HG02870 (cell line): ENCODE measurements around the gene TECTA.

Experiments
- ATAC-seq: cut with Tn5 transposase; IDR thresholded peaks from one replicate; pipeline ENCODE4 v1.9.1; 2021; ENCODE audit warnings: mild to moderate bottlenecking, moderate library complexity; ENCODE audit not compliant: unreplicated experiment

Gene TECTA

DNA sequence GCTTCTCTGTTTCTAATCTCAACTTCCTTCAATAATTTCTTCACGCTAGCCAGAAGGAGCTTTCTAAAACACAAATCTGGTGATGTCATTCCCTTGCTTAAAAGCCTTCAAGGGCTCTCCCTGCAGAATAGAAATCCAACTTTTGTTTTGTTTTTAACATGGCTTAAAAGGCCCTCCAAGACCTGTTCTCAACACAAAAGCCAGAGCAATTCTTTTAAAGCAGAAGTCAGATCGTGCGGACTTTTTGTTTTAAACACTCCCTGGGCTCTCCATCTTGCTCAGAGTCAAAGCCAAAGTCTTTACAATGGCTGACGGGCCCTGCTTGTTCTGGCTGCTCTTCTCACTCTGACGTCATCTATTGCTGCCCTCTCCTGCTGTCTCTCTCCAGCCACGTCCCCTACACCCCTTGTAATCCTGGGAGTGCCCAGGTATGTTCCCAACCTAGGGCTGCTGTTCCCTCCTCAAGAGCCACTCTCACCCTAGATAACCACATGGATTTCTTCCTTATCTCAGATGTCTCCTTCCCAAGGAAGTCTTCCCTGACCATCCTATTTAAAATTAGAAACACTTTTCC, 22.5 kb downstream of the TECTA start:
- ATAC-seq, result no peak

DNA sequence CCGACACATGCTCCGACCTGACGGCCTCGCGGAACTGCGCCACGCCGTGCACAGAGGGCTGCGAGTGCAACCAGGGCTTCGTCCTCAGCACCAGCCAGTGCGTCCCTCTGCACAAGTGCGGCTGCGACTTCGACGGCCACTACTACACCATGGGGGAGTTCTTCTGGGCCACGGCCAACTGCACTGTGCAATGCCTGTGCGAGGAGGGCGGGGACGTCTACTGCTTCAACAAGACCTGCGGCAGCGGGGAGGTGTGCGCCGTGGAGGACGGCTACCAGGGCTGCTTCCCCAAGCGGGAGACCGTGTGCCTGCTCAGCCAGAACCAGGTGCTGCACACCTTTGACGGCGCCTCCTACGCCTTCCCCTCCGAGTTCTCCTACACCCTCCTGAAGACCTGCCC, 26.8 kb downstream of the TECTA start:
- ATAC-seq, result no peak

DNA sequence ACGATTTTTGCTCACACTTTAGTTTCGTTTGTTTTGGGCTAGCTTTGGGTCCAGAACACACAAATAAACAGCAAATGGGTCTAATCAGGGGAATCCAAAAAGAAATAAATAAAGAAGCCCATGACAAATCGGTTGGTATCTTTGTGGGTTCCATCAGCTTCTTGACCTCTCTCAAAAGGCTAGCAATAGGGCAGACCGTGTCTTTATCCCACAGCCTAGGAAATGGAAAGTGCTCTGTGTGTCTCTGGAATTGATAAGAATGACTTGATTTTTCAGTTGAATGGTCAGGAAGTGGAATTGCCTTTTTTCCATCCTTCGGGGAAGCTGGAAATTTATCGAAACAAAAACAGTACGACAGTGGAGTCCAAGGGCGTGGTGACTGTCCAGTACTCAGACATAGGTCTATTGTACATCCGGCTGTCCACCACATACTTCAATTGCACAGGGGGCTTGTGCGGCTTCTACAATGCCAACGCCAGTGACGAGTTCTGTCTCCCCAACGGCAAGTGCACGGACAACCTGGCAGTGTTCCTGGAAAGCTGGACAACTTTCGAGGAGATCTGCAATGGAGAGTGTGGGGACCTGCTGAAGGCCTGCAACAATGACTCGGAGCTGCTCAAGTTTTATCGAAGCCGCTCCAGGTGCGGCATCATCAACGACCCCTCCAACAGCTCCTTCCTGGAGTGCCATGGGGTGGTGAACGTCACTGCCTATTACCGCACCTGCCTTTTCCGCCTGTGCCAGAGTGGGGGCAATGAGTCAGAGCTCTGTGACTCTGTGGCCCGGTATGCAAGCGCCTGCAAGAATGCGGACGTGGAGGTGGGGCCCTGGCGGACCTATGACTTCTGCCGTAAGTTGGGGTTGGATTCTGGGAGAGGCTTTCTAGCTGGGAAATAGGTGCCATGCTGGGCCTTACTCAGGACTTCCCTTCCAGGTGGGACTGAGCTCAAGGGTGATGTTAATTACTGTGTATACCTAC, 28.6 kb downstream of the TECTA start:
- ATAC-seq, result no peak

DNA sequence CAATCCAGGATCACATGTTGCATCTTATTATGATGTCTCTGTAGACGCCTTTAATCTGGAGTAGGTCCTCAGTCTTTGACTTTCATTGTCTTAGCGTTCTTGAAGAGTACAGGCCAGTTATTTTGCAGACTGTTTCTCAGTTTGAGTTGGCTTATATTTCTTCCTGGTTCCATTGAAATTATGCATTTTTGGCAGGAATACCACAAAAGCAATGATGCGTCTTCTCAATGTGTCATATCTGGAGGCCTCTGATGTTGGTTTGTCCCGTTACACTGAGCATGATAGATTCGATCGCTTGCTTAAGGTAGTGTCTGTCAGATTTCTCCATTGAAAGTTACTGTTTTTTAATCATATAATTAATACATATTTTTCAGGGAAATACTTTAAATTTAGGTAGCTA, 30.6 kb downstream of the TECTA start:
- no peak for ATAC-seq

DNA sequence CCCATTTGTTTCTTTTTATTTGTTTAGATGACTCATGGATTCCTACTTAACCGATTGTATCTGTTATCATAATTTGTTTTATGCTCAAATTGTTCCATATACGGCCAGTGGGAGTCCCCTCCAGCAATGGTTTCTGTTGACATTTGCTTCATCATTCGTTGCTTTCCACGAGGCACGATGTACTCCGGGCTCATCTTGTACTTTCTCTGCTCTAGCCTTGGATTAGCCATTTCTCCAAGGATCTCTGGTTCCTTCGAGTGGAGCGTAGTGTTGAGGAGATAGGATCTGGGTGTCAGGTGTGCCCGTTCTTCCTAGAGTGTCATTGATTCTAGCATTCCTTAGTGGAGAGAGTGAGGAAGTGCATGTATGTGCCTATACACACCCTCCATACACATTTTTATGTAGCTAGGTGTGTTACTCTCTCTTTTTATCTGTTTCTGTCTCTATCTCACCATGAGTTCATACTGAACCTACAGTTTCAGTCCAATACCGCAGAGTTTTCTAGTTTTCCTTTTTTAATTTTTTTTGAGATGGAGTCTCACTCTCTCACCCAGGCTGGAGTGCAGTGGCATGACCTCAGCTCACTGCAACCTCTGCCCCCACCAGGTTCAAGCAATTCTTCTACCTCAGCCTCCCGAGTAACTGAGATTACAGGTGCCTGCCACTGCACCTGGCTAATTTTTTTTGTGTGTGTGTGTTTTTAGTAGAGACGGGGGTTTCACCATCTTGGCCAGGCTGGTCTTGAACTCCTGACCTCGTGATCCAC, 31.4 kb downstream of the TECTA start:
- no peak for ATAC-seq

DNA sequence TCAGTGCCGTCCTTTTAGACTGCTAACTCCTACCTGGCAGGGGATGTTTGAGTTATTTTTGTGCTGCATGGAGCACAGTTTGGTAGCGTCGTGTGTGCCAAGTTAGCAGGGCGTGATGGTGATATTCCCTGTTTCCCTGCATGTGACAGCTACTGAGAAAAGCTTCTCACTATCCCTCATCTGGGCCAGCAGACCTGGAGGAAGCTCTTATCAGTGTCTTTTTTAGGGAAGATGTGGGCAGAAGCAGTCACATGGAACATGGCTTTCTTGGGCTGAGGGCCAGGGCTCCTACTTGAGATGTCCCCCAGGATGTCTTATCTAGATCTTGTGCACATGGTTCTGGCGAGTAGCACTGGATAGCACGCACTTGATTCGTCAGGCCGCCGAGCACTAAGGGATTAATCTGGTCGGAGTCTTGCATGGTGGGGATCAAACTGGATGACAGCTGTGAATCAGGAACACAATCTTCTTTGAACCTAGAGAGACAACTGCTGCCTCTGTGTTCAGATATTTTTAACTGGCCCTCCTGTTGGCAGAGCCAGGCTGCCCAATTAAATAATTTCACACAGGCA, 33.8 kb downstream of the TECTA start:
- no peak for ATAC-seq

DNA sequence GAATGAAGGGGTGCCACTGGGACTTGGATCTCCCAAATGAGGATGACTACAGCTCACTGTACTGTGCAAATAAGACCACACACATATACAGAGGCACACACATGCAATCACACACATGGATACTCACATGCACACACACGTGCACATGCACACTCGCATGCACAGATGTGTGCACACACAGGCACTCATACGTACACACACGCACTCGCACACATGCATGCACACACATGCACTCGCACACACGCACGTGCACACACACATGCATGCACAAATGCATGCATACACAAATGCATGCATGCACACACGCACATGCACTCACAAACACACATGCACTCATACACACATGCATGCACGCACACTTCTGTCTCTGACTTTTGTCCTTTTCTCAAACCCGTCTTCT, 36.0 kb downstream of the TECTA start:
- ATAC-seq, result no peak

DNA sequence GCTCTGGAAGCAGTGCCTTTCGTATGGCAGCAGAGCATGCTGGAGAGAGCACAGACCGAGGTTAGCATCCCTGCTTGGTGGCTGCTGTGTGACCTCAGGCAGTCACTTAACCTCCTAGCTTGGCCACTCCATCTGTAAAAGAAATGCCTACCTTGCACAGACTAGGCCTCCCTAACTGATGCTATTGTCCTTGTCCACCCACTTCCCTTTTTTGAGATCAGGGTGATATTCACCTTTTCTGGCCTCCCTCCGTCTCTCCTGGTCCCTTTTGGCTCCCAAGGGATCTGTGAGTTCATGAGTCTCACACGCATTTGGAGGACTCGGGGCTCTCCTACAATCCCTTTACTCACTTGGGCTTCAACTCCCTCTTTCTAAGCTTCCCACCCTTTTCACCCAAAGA, 37.2 kb downstream of the TECTA start:
- ATAC-seq, result no peak

DNA sequence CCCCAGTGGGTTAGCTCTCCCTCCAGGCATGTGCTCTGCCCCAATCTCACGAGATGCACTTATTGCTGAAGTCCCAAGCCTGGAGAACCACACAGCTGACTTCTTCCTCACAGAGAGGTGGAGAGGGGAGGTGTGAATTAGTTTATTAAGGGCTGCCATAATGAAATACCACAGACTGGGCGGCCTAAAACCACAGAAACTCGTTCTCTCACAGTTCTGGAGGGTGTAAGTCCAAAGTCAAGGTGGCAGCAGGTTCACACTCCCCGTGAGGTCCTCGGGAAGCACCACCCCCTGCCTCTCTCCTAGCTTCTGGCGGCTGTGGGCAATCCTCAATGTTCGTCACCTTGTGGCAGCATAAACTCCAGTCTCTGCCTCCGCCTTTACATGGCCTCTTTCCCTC, 39.3 kb downstream of the TECTA start:
- no peak for ATAC-seq

DNA sequence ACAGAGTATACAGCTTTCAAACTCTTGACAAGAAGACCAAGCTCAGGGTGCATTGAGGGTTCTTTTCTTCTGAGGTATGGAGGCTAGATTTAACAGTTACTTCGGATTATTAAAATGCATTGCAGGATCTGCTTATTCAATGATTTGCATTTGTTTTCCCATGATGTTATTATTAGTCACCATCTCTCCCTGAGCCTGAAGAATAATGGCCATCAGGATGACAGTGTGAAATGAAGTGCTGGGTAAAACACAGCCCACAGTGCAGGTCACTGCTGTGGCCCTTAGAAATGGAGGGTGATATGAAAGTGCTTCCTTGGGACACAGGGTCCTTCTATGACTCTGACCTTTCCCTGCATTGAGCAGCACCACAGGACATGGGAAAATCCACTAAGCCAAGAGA, 40.0 kb downstream of the TECTA start:
- ATAC-seq, result no peak

DNA sequence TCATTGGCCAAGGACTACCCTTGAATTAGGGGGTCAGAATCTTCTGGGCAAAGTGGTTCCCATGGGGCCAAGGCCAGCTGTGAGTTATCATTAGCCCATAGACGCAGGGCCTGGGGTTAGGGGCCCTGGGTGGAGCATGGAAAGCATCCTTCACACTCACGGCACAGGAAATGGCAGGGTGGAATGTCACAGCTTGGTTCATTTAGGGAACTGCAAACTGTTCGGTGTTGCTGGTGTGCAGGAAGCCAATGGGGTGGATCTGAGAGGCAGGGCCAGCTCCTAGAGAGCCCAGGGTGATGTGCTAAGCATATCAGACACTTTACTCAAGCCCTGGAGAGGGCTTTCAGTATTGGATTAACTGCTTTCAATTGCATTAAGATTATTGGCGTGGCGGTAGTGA, 42.9 kb downstream of the TECTA start:
- ATAC-seq, result no peak

DNA sequence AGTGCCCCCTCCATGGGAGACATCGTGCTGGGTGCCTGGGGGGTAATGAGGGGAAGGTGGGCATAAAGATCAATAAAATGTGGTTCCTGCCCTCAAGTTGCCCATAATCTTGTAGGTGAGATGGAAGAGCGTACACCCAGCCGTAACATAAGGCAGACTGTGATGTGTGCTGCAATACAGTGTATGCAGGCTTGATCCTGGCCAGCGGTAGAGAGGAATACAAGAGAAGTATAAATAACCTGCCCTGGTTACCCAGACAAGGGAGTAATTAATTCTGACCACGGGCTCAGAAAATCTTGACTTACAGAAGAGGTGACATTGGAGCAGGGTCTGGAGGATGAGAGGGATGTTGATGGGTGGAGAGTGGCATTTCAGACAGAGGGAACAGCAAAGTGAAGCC, 43.7 kb downstream of the TECTA start:
- ATAC-seq, result no peak

DNA sequence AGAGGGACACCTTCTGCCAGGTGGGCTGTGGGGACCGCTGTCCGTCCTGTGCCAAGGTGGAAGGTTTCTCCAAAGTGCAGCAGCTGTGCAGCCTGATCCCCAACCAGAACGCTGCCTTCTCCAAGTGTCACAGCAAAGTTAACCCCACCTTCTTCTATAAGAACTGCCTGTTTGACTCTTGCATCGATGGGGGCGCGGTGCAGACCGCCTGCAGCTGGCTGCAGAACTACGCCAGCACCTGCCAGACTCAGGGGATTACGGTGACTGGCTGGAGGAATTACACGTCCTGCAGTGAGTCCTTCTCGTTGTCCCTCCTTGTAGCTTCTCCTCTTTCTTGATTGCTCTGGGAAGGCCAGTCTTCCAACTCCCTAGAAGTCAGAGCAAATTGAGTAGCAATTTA, 44.8 kb downstream of the TECTA start:
- no peak for ATAC-seq

DNA sequence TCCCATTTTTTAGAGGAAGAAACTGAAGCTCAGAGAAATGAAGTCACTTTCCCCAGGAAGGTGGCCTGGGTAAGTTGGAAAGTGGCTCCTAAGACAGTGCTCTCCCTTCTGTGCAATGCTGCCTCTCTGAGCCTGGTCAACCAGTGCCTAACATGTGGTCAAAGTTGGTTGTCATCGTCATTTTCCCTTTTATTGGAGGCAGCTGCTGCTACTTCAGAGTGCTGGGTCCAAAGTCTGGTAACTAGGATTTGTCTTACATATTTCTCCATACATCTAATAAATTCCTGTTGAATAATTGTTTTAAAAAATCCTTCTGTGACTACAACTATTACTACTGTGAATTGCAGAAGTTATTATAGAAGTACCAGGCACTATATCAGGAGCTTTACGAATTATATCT, 48.1 kb downstream of the TECTA start:
- ATAC-seq, result no peak

DNA sequence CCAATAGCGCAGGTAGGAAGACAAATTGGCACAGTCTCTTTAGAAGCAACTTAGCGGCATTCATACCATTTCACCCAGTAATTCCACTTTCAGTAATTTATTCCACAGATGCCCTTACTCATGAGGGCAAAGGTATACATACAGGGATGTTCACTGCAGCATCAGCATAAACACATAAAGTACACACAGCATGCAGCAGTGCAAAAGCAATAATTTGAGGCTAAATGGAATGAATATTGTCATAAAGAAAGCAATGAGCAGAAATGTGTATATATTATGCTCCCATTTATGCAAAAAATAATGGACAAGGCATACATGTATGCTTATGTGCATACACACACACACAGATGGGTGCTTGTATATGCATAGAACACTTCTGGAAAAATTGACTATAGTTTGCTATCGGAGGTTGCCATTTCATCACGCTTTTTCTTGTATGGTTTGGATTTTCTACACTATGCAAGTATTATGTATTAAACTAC, 50.2 kb downstream of the TECTA start:
- no peak for ATAC-seq

DNA sequence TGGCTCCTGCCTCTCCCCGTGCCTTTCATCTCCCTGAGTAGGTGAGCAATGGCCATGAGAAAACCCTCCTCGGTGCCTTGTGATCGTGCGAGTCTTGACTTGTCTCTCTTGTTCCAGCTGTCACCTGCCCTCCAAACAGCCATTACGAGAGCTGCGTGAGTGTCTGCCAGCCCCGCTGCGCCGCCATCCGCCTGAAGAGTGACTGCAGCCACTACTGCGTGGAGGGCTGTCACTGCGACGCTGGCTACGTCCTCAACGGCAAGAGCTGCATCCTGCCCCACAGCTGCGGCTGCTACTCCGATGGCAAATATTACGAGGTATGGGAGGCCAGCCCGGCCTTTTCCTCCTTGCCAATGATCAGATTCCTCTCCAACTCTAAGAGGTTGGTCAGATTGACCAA, 51.7 kb downstream of the TECTA start:
- ATAC-seq, result no peak

DNA sequence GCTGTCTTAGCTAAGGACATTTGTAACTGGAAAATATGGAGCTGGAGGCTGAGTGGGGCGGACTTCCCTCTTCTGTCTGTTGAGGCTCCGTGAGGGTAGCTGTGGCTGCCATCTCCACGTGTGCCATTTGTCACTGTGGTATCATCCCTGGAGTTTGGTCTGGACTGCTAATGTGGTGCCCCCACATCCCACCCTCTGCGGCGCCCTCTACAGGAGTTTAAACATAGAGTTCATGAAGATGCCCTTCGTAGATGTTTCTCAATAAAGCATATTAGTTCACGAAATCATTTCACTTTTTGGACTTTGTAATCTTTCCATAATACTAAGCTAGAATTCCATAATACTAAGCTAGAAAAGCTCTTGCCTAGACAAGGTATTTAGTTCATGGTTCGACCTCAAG, 52.4 kb downstream of the TECTA start:
- ATAC-seq, result no peak

DNA sequence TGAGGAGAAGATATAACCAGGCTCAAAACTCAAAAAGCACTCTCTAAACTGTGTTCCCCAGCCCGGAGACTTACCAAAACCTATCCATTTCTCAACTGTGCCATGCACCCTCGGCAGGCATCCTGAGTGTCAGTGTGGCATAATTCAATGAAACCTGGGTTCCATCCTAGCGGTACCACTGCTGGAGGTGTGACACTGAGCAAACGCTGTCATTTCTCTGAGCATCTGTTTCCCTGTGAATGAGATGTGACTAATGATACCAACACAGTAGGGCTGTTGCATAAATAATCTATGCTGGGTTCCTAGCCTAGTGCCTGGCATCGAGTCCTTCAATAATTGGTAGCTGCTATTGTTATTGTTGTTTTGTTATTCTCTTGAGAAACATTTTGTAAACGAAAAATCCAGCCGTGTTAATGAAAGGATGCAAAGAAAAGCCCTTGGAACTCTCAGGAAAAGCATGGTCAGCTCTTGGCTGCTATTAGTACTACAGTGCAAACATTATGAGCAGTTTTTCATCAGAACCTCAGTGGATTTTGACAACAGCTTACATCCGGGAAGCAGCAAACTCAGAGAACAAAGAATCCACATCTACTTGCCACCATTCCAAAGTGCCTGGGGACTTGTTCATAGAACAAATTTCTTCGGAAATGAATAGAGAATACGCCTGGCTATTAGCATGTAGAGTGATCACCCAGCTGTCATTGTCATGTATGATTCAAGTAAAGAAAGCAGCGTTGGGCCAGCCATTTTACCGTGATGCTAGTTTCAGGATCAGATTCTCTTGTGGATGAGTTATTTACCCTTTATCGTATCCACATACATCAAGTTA, 53.7 kb downstream of the TECTA start:
- no peak for ATAC-seq

DNA sequence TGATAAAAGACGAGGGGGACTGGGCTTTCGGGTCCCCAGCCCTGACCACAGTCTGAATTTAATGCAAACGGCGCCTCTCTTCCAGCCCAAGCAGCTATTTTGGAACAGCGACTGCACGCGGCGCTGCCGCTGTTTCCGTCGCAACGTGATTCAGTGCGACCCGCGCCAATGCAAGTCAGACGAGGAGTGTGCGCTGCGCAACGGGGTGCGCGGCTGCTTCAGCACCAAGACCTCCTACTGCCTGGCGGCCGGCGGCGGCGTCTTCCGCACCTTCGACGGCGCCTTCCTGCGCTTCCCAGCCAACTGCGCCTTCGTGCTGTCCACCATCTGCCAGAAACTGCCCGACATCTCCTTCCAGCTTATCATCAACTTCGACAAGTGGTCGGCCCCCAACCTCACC, 56.7 kb downstream of the TECTA start:
- no peak for ATAC-seq

DNA sequence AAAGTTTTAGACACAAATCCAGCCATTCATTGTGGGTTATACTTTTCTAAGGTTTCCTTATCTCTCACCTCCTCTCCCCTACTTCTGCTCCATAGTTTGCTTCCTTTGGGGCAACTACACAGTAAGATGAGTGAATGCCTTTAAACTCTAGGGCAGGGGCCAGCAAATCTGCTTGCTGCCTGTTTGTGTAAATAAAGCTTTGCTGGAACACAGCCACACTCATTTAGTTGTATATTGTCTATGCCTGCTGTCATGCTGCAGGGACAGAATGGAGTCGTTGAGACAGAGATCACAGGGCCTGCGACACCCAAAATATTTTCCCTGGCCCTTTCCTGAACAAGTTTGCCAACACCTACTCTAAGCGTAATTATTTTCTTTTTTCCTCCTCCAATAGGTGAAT, 58.7 kb downstream of the TECTA start:
- ATAC-seq, result no peak
